ENCODE results near the gene TSKS. TPM values are rescaled to one million over a fixed set of nuclear protein-coding genes. Genes with fewer than 3 reads are reported as not detected.

Gene TSKS
- total and polyA plus RNA-seq, 2 donors (not counting 3 experiments of a cell fraction or from before 2014, with no cell fraction given), result 0.03 TPM; not detected in 1

GRCh38 chr19:49805822-49806619 is 42.9 kb upstream of the TSKS start:
- Histone ChIP-seq H3K9me1 (replicated peaks; ENCODE audit: control insufficient read depth, extremely low read depth, insufficient read depth, low read length) (no peaks in the 10 kb centered on the region), H3K27me3 (ENCODE audit: control insufficient read depth in 2 of 2, insufficient read depth in 2 of 2, low read length in 2 of 2) (no peaks in the 10 kb centered on the region), H3K27ac (ENCODE audit: insufficient read depth, low read depth, low read length) (no peak overlapping the region), H4K20me1 (replicated peaks; ENCODE audit: control insufficient read depth, extremely low read depth, insufficient read depth, low read length) (no peaks in the 10 kb centered on the region), H3K79me2 (ENCODE audit: control insufficient read depth, insufficient read depth, low read length) (no peaks in the 10 kb centered on the region), H3K4me3 (replicated peaks in 1 of 3; ENCODE audit: insufficient read depth in 1 of 3, low read depth in 1 of 3, low read length in 3 of 3) (no peak overlapping the region), H3K4me2 (ENCODE audit: insufficient read depth, low read length) (no peak overlapping the region), H3K4me1 (ENCODE audit: control insufficient read depth, extremely low read depth, insufficient read depth, low read length) (peaks cover 6% of the 10 kb centered on the region), H3K36me3 (ENCODE audit: control insufficient read depth in 2 of 2, extremely low read depth in 1 of 2, insufficient read depth in 2 of 2, low read length in 2 of 2) (peaks cover 5 to 11% of the 10 kb centered on the region in 2 experiments), H3K9me3 (replicated peaks; ENCODE audit: control insufficient read depth, insufficient read depth, low read length) (no peaks in the 10 kb centered on the region), H2AFZ (ENCODE audit: low read depth, low read length) (no peak overlapping the region), H3K9ac (replicated peaks; ENCODE audit: extremely low read depth, insufficient read depth, low read length) (no peak overlapping the region)
- BruUV-seq (replicated peaks), result no TSS peak
- intact Hi-C loops (cut with micrococcal nuclease), result loop anchor here (5.0 kb wide), 2 partner anchors 119 to 309 kb away; partner anchors contain the start of genes ADM5 and RPS11
- TF ChIP-seq MYC (IDR thresholded peaks at IDR 0.05; ENCODE audit: low read depth, low read length), result no peak
- no peak for TF ChIP-seq GATA2 (IDR thresholded peaks at IDR 0.05; ENCODE audit: insufficient read depth, insufficient read length, low read depth, low read length)
- TF ChIP-seq EZH2 (IDR thresholded peaks at IDR 0.05; ENCODE audit: borderline replicate concordance, low read depth, low read length, severe bottlenecking), result no peak
- TF ChIP-seq MAX (IDR thresholded peaks at IDR 0.05; ENCODE audit: insufficient read depth, insufficient read length), result no peak
- TF ChIP-seq CTCF (IDR thresholded peaks at IDR 0.05; ENCODE audit: extremely low read depth in 1 of 2, insufficient read depth in 1 of 2, low read depth in 1 of 2, low read length in 2 of 2), result no peak
- TF ChIP-seq POLR2AphosphoS5 (IDR thresholded peaks at IDR 0.05; ENCODE audit: insufficient read depth, low read depth, low read length), result no peak
- TF ChIP-seq FOS (IDR thresholded peaks at IDR 0.05; ENCODE audit: borderline replicate concordance, insufficient read depth, low read length), result no peak
- no peak for TF ChIP-seq POLR2A (IDR thresholded peaks at IDR 0.05; ENCODE audit: low read depth, low read length)
- no peak for TF ChIP-seq JUN (IDR thresholded peaks at IDR 0.05; ENCODE audit: borderline replicate concordance, insufficient read depth, insufficient read length, low read depth)
- DNase-seq (ENCODE audit: low read depth, low spot score) (no peak), FAIRE-seq (no peak)
- POLR2A ChIA-PET, result no interaction called here
- CTCF ChIA-PET, result interaction anchor here (1.2 kb wide), 1 partner anchor 63 kb away, joined by 3 read pairs; no protein-coding TSS in a partner anchor
- dilution Hi-C loops (cut with MboI; ENCODE audit: extremely low pct_ligation_motif_present, low sequenced_read_pairs), result no loop called here

Data from endothelial cell of umbilical vein (primary cell).